ENCODE measurements around the gene PRR23A.
A peak's percentile ranks its signal among the peaks of the same experiment; 100 is the strongest.

Gene PRR23A

DNA sequence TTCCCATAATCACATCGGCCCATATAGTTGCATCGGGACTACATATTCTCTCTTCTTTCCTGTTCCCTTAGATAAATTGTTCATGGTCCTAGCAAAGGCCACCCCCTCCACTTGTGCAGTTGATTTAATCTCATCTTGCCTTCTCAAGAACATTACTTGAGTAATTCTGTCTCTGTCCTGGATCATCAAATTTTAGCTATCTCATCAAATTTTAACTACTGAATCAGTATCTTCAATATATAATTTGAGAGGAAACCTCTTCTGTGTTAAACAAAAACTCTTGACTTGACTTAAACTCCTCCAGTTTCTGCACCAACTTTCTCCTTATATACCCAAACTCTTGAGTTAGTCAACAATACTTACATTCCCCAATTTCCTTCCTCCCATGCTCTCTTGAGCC, 18.9 kb upstream of the PRR23A start:
- TF ChIP-seq, protein P1, sequence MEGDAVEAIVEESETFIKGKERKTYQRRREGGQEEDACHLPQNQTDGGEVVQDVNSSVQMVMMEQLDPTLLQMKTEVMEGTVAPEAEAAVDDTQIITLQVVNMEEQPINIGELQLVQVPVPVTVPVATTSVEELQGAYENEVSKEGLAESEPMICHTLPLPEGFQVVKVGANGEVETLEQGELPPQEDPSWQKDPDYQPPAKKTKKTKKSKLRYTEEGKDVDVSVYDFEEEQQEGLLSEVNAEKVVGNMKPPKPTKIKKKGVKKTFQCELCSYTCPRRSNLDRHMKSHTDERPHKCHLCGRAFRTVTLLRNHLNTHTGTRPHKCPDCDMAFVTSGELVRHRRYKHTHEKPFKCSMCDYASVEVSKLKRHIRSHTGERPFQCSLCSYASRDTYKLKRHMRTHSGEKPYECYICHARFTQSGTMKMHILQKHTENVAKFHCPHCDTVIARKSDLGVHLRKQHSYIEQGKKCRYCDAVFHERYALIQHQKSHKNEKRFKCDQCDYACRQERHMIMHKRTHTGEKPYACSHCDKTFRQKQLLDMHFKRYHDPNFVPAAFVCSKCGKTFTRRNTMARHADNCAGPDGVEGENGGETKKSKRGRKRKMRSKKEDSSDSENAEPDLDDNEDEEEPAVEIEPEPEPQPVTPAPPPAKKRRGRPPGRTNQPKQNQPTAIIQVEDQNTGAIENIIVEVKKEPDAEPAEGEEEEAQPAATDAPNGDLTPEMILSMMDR (IDR thresholded peaks at IDR 0.05), result no peak

DNA sequence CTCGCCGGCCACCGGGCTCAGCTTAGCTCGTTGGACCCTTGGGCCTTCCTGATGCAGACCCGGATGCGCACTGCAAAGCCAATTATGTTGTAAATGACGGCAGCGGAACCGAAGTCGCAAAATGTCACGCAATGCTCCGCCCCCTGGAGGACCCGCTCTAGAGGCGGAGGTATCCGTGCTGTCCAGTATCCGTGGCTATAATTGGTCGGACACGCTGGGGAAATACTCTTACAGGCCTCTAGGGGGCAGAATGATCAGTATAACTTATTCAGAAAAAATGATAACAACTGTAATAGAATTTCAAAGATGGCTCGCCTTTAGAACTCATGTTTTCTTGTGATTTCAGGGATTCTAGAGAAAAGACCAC, 14.8 kb upstream of the PRR23A start, which contains the start of gene PRR23B:
Gene PRR23B, minus strand, starts transcription at position 59 of the 367 bp plus-strand sequence. CDS start 265 bp downstream, outside the sequence.
- TF ChIP-seq, protein P1 (IDR thresholded peaks at IDR 0.05), result peak; percentile 22; the same call in 1 of the 2 replicates

DNA sequence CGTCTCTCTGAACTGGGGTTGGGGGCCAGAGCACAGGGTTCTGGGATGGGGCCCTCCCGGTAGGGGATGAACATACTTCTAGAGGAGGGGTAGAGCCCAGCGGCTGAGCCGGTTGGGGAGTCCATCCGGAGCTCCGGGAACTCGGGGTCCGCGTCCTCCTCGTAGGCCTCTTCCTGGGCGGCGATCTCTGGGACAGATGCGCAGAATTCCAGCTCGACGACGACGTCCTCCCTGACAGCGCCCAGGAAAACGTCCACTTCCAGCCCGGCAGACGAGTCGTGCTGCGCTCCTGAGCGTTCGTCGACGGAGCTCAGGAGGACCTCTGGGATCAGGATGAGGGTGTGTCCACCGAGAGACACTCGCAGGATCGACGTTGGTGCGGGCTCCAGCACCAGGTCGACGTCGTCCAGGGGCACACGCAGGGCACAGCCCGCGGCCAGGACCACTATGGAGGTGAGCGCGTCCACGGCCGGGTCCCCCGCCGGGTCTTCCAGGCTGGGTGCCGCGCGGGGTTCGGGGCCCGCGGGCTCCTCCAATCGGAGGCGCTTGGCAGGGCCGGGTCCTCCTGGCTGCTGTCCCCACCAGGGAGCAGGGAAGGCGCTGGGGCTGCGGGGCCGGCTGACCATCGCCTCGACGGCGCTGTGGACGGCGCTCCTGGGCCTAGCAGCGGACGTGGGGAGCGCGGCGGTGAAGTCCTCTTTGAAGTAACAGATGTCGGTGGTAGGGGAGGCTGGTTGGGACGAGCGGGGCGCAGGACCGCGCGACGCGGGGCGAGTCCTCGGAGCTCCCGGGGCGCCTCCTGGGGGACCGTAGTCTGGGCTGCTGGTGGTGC, 14.2 kb upstream of the PRR23A start:
- TF ChIP-seq, protein P1 (IDR thresholded peaks at IDR 0.05), result no peak

DNA sequence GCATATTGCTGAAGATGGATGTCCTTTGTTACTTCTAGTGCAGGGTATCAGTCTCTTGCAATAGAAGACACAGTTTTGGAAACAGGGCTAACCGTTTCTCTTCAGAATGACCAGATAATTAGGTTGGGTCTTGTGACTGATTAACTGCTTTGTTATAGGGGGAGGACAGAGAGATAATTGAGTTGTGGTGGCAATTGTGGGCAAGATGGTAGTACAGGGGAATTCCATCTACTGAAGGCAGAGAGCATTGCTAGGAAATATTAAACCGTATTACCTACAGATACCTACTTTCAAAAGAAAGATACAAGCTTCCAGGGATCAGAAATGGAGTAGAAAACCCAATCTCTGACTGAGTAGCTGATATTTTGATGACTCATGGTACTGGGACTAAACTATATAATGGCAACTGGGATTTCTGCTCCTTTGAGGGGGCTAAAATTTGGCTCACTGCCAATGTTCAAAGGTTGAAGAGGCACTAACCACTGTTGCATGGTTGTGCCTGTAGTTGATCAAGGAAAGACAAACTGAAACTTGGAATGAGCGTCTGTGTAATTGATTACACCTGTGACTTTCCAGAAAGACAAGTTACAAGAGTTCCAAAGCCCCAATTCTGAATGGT, 10.5 kb upstream of the PRR23A start:
- TF ChIP-seq, protein P1 (IDR thresholded peaks at IDR 0.05), result no peak

DNA sequence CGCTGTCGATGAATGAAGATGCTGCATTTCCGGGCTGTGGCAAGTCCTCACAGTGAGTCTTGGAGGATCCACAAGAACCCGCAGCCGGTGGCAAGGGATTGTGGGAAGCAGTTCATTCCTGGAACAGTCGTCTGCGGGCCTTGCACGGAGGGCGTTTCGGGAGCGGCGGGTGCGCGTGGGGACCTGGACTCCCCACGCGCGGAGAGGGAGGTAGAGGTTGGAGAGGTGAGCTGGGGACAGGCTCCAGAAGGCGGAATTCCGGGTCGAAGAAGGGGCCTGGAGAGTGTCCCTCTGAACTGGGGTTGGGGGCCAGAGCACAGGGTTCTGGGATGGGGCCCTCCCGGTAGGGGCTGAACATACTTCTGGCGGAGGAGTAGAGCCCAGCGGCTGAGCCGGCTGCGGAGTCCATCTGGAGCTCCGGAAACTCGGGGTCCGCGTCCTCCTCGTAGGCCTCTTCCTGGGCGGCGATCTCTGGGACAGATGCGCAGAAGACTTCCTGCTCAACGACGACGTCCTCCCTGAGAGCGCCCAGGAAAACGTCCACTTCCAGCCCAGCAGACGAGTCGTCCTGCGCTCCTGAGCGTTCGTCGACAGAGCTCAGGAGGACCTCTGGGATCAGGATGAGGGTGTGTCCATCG, 593 bp downstream of the PRR23A start:
- TF ChIP-seq, protein P1 (IDR thresholded peaks at IDR 0.05), result no peak

DNA sequence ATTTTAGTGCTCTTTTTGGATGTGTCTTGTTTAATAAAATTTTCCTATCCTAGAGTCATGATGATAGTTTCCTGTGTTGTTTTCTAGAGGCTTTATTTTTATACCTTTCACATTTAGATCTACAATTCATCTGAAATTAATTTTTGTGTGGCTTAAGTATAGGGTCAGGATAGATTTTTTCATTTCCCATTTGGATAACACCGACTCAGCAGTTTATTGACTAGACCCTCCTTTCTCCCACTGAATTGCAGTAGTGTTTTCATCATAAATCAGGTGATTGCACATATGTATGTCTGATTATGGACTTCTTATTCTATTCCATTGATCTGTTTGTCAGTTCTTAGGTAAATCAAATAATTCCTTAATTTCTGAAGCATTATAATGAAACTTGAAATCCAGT, 10.4 kb downstream of the PRR23A start:
- TF ChIP-seq, protein P1 (IDR thresholded peaks at IDR 0.05), result no peak

DNA sequence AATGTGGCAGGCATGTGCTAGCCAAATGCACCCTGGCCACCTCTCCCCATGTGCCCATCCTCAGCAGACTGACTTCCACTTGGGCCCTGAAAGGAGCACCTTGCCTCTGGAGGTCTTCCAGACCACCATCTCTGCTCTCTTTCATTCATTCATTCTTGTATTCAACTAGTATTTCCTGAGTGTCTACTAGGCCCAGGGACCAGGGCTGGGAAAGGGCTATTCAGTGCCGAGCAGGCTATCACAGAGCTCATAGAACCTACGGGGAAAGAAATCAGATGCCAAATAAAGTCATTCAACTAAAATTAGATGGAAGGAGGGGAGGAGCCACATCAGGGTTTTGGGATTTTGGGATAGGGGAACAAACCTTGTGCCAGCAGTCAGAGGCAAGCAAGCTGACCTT, 18.9 kb downstream of the PRR23A start:
- TF ChIP-seq, protein P1 (IDR thresholded peaks at IDR 0.05), result no peak

All from LNCAP (cell line).